Inflammatory macrophage (primary cell): ENCODE measurements around the gene ARPP19.

ENCODE experiments used
- DNase-seq, 2 donors: peaks; one replicate each; pipeline ENCODE4 v3.0.0-alpha.2; 2020 to 2022

ARPP19 gene

GRCh38 chr15:52551186-52551585 is 17.6 kb downstream of the ARPP19 start:
- peak in 1 of 2 donors; percentile 22 for DNase-seq

GRCh38 chr15:52546031-52546751 is 22.6 kb downstream of the ARPP19 start:
- no peak for DNase-seq

- peak in 1 of 2 donors; percentile 12 for DNase-seq
Observed at GRCh38 chr15:52540374-52541012, 28.3 kb downstream of the ARPP19 start.

DNA sequence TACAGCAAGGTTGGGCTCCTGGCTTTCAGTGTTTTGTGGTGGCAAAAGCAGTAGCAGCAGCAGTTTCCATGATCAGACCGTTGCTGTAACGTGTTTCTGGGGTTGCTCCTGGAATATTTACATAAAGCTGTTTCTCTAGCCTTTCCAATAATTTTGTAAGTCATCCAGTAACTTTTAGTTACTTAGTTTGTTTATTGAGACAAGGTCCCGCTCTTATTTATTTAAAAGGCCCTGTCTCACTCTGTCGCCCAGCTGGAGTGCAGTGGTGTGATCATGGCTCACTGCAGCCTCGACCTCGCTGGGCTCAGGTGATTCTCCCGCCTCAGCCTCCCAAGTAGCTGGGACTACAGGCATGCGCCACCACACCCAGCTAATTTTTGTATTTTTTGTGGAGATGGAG is 31.4 kb downstream of the ARPP19 start:
- DNase-seq: no peak

DNA sequence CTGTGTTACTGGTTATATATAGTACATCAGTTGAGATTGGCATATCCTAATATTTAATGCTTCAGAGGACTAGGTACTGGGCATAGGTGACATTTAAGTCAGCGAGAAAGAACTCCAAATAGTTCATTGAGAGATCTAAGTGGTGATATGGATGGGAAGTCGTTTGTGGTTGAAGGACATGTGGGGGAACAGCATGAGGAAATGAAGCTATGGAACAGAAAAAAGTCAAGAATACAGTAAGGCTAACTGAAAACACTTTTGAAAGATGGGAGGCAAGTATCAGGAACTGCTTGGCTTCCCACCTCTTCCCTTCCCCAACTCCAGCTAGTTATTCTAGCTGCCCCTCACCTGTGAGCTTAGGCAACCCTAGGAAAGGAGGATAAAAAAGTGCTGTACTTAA is 36.4 kb downstream of the ARPP19 start:
- DNase-seq: no peak

DNA sequence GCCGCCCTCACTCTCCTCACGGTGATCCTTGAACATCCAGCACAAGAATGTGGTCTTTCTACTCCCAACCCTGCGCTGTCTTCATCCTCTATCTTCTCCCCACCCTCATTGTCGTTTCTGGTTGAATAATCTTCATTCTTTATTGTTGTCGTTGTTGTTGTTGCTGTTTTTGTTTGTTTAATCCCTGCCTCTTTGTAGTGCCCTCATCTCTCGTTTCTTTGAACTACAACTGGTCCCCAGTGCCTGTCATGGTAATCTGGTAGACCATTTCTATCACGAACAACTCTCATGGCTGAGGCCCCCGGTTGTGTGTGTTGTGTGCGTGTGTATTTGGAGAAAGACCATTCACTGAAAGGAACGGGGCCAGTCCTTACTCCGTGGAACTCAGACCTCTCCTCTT is 38.9 kb downstream of the ARPP19 start:
- no peak for DNase-seq

GRCh38 chr15:52529341-52529924 is 39.4 kb downstream of the ARPP19 start:
- DNase-seq: no peak

DNA sequence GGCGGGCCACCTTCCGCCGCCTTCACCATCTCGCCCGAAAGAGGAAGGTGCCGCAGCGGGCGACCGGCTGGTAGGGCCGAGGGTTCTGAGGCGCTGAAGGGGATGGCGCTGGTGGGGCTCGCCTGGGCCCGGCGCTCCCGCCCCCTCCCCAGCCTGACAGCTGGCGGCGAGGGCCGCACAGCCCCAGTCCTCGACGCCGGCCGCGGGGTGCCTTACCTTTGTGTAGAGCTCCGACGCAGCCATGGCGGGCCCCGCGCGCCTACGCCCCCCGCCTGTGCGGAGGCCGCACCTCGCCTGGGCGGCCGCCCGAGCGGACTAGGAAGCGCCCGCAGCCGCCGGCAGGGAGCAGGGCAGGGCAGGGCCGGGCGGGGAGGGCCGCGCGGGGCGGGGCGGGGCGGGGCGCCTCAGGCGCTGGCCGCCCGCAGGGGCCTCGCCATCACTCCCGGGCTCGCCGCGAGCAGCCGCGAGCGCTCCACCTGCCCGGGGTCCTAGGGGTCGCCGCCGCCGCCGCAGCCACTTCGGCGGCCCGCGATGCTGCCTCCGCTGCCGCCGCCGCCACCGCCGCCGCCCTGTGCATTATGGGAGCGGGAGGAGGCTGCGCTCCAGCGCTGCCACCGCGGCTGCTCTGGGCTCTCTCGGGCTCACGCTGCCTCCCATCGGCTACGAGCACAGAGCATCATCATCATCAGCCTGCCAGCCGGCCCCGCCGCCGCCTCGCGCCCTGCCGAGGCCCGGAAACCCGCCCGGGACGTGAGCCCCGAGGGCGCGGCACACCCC is 40.1 kb downstream of the ARPP19 start, which contains the start of gene MYO5A:
MYO5A (minus strand) TSS at position 317 of the 777 bp plus-strand sequence; CDS start at position 243, 74 bp downstream.
- peak; percentile 69 to 83 for DNase-seq

- peak; percentile 57 to 67 for DNase-seq
Observed at GRCh38 chr15:52527911-52528563, 40.8 kb downstream of the ARPP19 start.

DNA sequence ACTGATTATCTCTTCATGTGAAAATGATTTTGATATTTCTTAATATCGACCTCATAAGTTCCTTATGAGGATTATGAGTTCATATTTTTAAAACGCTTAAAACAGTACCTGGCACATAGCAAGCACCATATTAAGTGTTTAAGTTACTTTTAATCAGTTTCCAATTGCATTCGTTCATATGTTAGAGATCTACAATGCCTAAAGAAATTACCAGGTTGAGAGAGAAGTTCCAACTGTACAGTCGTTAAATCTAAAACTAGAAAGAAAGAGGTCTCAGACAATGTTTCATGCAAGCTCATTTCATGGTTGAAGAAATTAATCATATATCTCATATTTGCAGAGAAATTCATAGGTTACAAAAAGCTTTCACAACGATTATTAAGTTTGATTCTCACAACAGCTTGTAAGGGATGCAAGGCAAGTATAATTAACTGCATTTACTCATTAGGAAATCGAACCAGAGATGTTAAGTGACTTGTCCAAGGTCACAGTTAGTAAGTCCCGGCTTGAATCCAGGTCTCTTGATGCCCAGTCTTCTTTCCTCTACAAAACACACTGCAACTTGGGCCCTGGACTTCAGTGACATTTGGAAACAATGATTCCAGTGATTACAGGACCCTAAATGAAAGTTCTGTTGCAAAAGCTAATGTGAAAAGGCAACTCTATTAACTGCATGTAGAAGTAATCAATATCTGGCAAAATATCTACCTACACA is 41.5 kb downstream of the ARPP19 start:
- DNase-seq: no peak

DNA sequence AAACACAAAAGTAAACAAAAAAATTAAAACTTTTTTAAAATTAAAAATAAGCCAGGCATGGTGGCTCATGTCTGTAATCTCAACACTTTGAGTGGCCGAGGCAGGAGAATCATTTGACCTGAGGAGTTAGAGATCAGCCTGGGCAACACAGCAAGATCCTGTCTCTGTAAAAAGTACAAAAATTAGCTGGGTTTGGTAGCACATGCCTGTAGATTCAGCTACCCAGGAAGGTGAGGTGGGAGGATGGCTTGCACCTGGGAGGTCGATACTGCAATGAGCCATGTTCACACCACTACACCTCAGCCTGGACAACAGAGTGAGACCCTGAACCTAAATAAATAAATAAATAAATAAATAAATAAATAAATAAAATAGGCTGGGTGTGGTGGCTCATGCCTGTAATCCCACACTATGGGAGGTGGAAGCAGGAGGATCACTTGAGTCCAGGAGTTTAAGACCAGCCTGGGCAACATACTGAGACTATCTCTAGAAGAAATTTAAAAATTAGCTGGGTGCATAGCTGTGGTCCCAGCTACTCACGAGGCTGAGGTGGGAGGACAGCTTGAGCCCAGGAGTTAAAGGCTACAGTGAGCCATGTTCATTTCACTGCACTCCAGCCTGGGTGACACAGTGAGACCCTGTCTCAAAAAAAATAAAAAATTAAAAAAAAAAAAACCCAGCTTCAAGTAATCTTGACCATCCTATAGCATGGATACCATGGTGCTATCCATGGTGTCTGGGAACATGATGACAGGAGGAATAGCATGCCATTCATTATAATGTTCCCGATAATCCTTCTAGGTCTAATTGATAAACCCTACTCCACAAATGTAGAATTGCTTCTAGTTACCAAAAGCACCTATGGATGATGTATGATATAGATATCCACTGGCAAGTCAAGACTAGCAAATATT is 44.4 kb downstream of the ARPP19 start:
- DNase-seq: no peak

DNA sequence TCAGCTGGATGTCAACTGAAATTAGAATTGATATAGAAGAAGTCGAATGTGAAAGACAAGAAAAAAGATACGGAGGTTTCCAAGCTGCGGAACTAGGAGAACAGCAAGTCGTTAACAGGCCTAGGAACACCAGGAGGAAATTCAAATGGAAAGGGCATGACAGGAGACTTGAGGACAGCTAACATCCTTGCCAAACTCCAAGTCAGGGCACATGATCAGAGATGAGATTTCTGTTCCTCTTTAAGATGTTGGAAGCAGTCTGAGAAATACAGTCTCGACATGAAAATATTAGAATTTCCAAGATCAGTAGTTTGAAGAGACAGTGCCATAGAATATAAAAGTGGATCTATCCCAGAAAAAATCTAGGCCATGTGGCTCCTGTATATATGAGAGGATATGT is 45.2 kb downstream of the ARPP19 start:
- DNase-seq: peak; percentile 52 to 62

DNA sequence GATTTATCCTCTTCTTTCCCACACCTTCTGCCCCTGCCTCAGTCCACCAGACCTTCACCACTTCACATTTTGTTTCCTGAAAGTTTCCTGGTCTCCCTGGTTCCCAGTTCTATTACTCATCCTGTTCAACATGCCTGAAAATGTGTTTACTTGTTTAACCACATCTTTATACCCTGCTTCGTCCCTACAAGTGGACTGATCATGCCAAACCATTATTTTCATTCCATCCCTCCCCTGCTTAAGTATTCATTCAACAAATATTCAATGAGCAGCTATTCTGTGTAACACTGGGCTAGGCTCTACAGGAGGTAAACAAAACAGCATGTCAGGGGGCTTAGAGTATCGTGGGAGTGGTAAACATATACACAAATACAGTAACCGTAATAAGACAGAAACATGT is 45.6 kb downstream of the ARPP19 start:
- DNase-seq: no peak

DNA sequence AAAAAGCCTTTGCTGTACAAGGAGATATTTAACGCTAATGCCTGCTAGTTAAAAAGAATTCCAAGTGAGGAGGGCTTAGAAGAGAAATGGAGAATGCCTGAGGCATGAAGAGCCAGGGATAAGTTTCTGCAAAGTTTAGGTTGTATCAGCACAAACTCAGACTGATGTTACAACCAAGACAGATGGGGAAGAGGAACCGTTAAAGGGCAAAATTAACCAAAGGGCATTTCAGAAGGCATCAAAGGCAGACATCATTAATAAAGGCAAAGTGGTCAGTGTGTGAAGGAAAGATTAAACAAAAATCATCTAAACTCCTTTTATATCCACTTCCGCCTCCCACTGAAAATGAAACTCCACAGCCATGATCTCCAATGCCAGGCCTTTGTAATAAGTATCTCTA is 47.1 kb downstream of the ARPP19 start:
- peak; percentile 9 to 49 for DNase-seq

DNA sequence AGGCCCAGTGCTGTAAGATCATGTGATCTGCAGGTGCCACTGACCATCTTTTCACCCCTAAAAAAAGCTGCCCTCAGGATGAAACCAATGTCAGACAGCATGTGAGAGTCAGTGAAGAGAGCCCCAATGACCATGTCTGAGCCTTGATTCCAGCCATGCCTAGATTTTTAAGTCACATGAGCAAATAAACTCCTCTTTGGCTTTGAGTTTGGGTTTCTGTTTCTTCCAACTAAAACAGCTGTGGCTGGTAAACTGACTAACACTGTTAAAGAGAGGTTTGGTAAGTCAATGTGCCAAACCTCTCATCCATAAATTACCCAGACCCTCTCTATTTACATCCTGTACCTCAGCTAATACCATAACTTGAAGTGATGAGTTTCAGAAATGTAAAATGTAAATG is 48.4 kb downstream of the ARPP19 start:
- DNase-seq: no peak

DNA sequence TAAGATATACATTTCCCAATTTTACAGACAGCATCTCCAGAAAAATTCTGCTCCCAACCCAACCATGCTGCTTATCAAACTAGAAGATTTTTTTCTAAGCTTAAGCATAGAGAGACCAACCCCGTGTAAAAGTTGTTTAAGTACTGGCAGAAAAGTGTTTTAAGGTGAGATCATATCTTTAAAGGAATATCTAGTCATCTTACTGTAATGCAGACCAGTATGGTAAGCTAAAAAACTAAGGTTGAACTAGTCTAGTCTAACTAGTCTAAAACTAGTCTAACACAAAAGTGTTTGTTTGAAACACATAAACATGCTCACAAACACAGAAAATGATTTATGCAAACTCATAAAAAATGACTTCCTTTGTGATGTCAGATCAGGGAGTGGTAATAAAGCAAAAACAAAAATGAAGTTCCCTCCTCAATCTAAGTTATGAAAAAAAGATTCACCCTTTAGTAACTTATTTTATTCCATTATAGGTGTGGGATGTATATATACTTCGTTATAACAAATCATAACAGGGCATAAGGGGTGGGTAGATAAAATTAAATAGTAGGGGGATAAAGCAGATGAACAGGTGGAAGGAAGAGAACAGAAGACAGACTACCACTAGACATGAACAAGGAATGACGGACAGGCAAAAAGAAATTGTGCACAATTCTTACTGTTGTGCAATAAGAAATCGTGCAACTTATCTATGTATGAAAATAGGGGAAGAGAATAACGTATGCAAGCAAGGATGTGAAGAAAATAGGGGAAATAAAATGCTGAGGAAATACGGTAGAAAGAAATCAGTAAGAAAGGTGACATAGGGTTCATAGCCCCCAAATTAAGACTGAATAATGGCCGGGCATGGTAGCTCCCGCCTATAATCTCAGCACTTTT is 50.1 kb downstream of the ARPP19 start:
- peak; percentile 16 to 84 for DNase-seq

GRCh38 chr15:52517014-52517413 is 51.8 kb downstream of the ARPP19 start:
- no peak for DNase-seq

DNA sequence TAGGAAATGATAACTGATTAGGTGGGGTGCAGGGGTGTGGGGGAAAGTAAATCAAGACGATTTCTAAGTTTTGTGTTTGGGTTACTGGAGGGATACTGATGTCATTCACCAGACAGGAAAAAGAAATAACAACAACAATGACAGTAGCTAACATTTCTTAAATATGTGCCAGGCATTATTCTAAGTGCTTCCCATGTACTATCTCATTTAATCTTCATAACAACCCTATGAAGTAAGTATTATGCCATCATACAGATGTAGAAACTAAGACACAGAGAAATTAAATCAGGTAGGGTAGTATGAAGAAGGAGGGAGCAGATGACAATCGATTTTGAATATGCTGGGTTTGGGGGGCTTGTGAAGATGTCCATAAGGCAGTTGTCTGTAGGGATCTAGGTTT is 53.5 kb downstream of the ARPP19 start:
- no peak for DNase-seq

- DNase-seq: no peak
Observed at GRCh38 chr15:52514482-52514881, 54.3 kb downstream of the ARPP19 start.

DNA sequence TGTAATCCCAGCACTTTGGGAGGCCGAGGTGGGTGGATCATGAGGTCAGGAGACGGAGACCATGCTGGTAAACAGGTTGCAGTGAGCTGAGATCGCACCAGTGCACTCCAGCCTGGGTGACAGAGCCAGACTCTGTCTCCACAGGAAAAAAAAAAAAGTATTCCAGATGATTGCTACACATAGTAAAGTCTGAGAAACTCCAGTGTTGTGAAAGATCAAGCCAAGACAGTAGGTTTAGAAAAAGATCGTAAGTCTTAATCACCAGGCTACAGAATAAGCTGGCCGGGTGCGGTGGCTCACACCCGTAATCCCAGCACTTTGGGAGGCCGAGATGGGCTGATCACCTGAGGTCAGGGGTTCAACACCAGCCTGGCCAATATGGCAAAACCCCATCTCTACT is 56.0 kb downstream of the ARPP19 start:
- DNase-seq: peak; percentile 50 to 61
